Esophagus (tissue), 2 donors: ENCODE data around the gene AQP3. TPM values are rescaled to one million over a fixed set of nuclear protein-coding genes. Genes with fewer than 3 reads are reported as not detected.

Experiments used
- H3K27ac ChIP-seq, 2 donors: one replicate each; pipeline ENCODE4 v1.5.1; 2013; ENCODE audit warnings: low read depth in 2 of 2, mild to moderate bottlenecking in 2 of 2, inconsistent platforms in 1 of 2, low read length in 1 of 2, moderate library complexity in 1 of 2
- H3K27me3 ChIP-seq, 2 donors: one replicate each; pipeline ENCODE4 v1.6.1; 2013; ENCODE audit warnings: low read length in 2 of 2, control low read depth in 1 of 2, mild to moderate bottlenecking in 1 of 2; ENCODE audit not compliant: insufficient read depth in 2 of 2, control insufficient read depth in 1 of 2
- H3K36me3 ChIP-seq, 2 donors: one replicate each; pipeline ENCODE4 v1.6.1; 2013; ENCODE audit warnings: low read length in 1 of 2; ENCODE audit not compliant: control insufficient read depth in 2 of 2, insufficient read depth in 2 of 2
- H3K4me1 ChIP-seq, 2 donors: one replicate each; pipeline ENCODE4 v1.6.1; 2013; ENCODE audit warnings: low read length in 1 of 2; ENCODE audit not compliant: control insufficient read depth in 2 of 2, insufficient read depth in 2 of 2
- H3K4me3 ChIP-seq, 2 donors: one replicate each; pipeline ENCODE4 v1.5.1; 2013; ENCODE audit warnings: low read length in 2 of 2, mild to moderate bottlenecking in 2 of 2, low read depth in 1 of 2, moderate library complexity in 1 of 2
- H3K9me3 ChIP-seq, 2 donors: one replicate each; pipeline ENCODE4 v1.6.1; 2013; ENCODE audit warnings: mild to moderate bottlenecking in 2 of 2, low read depth in 1 of 2, low read length in 1 of 2, moderate library complexity in 1 of 2; ENCODE audit not compliant: control insufficient read depth in 2 of 2, insufficient read depth in 1 of 2
- WGBS, 2 donors: extraction: QIAGEN DNeasy Blood & Tissue Kit; methylation state at CpG; one replicate each; pipeline ENCODE4 v1.1.7; 2013; 5-methylcytosine and 5-hydroxymethylcytosine counted together
- polyA plus RNA-seq, 2 donors: library from polyadenylated mRNA; stranded (reverse); fragments of 200-250 nt; gene quantifications; one replicate each; pipeline ENCODE4 v1.2.3, GENCODE V29; 2013
- donor health status: healthy with polysubstance abuse.
- donor health status: Bipolar disorder and iron deficiency.

Gene AQP3
- polyA plus RNA-seq, 2 donors = 933 to 1,009 TPM

DNA sequence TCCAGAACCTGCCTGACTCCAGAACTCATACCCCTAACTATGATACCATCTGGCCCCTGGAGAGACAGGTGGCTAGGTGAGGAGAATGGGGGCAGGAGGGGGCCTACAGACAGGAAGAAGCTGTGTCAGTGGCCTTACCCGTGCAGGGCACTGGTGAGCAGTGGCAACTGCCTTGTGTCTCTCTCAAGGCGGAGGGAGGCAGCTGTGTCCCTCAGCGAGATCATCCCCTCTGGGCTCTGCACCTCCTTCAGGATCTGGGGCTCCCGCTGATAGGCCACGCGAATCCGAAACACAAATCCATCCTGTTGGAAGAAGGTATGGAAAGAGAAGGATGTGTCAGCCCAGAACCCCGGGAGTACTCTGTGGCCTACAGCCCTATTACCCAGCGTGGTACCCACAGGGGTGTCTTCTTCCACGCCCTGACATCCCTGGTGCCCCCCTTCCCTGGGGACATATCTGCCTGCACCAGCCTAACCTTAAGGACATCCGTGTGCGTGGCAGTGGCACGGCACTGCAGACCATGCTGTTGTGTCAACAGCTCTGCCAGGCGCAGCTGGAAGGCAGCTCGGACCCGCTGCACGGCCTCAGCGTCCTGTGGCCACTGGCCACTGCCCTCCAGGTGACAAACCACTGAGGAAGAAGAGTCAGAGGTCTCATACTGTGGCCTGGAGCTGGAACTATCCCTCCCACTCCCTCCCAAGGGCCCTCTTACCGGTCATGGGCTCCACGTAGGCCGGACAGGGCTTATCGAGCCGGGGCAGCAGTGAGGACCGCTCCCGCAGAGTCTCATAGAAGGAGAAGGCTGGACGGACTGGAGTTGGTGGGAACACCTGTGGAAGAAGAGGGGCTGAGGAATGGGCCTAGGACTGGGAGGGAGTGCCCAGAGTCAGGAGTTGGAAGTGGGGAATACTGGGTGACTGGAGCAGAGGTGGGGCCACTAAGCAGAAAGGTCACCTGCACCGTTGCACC, 18.5 kb upstream of the AQP3 start:
- Histone ChIP-seq H3K36me3 (peaks cover 47 to 80% of the 10 kb centered on the region in 2 donors), H3K4me3 (no peak overlapping the region), H3K9me3 (no peaks in the 10 kb centered on the region), H3K27ac (no peak overlapping the region), H3K27me3 (no peaks in the 10 kb centered on the region), H3K4me1 (peaks cover 0 to 31% of the 10 kb centered on the region in 2 donors)
- 92 to 93% methylated on average over 27 of the region's 27 CpGs for WGBS, 2 donors

DNA sequence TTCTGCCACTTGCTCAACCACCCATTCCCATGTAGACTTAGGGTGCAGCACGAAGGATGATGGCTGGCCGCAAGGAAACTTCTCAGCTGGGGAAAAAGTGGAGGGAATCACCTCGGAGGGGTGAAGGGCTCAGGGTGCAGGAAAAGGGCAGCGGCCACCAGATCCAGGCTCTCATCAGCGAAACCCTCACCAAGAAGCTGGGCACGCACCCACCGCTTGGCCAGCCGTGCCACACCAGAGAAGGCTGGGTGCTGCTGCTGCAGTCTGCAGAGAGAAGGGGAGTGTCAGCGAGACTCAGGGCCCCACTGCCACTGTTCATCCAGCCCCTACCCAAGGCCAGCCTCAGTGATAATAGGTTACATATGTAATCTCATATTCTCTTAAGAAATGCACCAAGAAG, 17.7 kb upstream of the AQP3 start:
- H3K9me3 ChIP-seq = no peaks in the 10 kb centered on the region
- no peaks in the 10 kb centered on the region for H3K27me3 ChIP-seq
- H3K27ac ChIP-seq = peak overlapping the region in 1 of 2 donors; percentile 23
- no peak overlapping the region for H3K4me3 ChIP-seq
- H3K36me3 ChIP-seq = peaks cover 47 to 79% of the 10 kb centered on the region in 2 donors
- 94 to 97% methylated on average over 9 of the region's 9 CpGs for WGBS, 2 donors
- H3K4me1 ChIP-seq = peaks cover 0 to 39% of the 10 kb centered on the region in 2 donors

DNA sequence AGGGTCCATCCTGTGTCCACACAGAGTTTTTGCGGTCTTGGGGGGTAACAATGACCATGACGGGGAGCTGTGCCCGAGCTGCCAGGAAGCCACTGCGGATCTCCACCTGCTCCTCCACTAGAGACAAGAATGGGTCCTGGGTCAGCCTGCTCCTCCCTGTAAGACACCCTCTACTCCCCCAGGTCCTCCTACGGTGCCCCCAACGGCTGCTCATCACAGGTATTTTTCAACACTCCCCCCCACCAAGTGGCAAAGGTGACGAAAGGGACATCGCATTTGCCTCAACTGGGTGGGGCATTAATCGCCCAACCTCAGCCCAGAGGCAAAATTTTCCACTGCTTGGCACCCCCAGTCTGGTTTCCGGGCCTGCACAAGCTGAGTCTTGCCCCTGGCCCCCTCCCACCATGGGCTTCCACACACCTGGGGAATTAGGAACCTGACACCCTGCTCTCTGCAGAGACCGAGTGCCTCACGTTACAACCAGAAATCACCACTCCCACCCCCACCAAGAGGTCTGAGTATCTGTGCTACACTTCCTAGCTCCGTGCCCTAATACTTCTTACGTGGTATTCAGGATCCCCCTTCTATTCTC, 16.7 kb upstream of the AQP3 start:
- 58 to 76% methylated on average over 14 of the region's 14 CpGs for WGBS, 2 donors
- Histone ChIP-seq H3K27me3 (no peaks in the 10 kb centered on the region), H3K9me3 (no peaks in the 10 kb centered on the region), H3K27ac (peak overlapping the region in 1 of 2 donors; percentile 50), H3K4me1 (peaks cover 0 to 44% of the 10 kb centered on the region in 2 donors), H3K36me3 (peaks cover 39 to 70% of the 10 kb centered on the region in 2 donors), H3K4me3 (no peak overlapping the region)

DNA sequence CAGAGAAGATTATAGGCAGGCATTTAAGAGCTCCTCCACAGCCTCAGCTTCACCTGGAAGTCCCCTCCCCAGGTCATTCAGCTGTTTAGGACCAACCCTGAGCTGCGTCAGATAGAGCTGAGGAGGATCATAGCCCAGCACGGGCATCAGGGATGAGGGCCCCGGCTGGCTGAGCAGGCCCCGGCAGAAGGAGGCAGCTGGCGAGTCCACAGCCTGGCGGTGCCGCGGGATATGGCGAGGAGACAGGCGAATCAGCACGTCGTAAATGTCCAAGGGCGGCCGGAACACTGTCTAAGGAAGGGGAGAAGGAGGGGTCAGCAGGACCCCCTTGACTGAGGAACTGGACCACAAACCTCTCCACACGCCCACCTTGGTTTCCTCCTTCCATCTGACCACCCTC, 15.8 kb upstream of the AQP3 start:
- Histone ChIP-seq H3K36me3 (peaks cover 29 to 60% of the 10 kb centered on the region in 2 donors), H3K27me3 (no peaks in the 10 kb centered on the region), H3K27ac (peak overlapping the region in 1 of 2 donors; percentile 89), H3K9me3 (no peaks in the 10 kb centered on the region), H3K4me3 (no peak overlapping the region), H3K4me1 (peaks cover 0 to 50% of the 10 kb centered on the region in 2 donors)
- 81 to 89% methylated on average over 15 of the region's 15 CpGs for WGBS, 2 donors

DNA sequence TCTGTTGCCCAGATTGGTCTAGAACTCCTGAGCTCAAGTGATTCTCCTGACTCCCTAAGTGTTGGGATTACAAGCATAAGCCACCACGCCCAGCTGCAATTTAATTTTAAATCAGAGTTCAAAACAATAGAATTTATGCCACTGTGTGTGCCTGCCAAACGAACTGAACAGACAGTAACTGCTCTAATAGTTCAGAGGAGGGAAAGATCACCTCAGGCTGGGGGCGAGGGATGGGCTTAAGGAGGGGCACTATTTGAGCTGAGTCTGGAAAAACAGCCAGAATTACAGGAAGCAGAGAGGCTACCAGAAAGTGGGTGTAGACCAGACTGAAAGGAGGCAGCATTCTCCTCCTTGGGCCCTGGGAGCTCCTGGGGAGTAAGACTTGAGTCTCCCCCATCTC, 14.1 kb upstream of the AQP3 start:
- Histone ChIP-seq H3K27ac (peak overlapping the region; percentile 87 to 89), H3K9me3 (no peaks in the 10 kb centered on the region), H3K36me3 (peaks cover 20 to 45% of the 10 kb centered on the region in 2 donors), H3K4me1 (peaks cover 0 to 55% of the 10 kb centered on the region in 2 donors), H3K4me3 (no peak overlapping the region), H3K27me3 (no peaks in the 10 kb centered on the region)
- 46 to 61% methylated on average over 3 of the region's 3 CpGs for WGBS, 2 donors

DNA sequence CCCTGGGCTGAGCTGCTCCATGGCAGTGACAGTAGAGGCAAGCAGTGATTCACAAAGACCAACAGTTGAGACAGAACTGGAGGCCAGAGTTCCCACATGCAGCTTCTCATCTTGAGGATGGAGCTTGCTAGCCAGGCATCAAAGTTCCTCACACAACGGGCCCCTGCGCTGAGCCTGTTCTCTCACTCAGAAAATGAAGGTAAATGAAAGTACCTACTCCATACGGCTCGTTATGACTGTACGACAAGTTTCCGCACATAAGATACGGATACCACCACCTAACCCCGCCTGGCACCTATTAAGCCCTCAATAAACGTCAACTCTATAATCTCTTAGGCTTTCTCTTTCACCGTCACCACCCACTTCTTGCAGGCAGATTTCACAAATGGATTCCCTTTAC, 13.5 kb upstream of the AQP3 start:
- Histone ChIP-seq H3K27ac (peak overlapping the region; percentile 65 to 89), H3K27me3 (no peaks in the 10 kb centered on the region), H3K4me1 (peaks cover 0 to 49% of the 10 kb centered on the region in 2 donors), H3K9me3 (no peaks in the 10 kb centered on the region), H3K4me3 (no peak overlapping the region), H3K36me3 (peaks cover 20 to 38% of the 10 kb centered on the region in 2 donors)
- 65 to 77% methylated on average over 10 of the region's 10 CpGs for WGBS, 2 donors

DNA sequence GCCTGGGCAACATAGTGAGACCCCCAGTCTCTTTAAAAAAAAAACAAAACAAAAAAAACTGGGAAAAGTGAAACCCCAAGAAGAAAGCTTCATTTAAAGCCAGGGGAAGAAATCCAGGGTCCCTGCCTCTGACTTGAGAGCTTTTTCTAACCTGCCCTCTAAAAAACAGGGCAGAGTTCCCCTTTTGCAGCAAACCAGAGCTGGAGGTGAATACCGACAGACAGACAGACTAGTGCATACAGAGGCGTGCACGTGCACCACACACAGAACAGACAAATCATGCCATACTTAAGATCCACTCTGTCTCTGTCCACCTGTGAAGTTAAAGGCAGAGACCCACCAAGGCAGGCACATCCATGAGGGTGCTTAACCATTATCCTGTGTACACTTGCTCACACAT, 11.7 kb upstream of the AQP3 start:
- Histone ChIP-seq H3K4me1 (peaks cover 0 to 38% of the 10 kb centered on the region in 2 donors), H3K36me3 (peaks cover 8 to 22% of the 10 kb centered on the region in 2 donors), H3K9me3 (no peaks in the 10 kb centered on the region), H3K4me3 (no peak overlapping the region), H3K27me3 (no peaks in the 10 kb centered on the region), H3K27ac (peak overlapping the region; percentile 65 to 69)
- WGBS, 2 donors = 48 to 70% methylated on average over 3 of the region's 3 CpGs

DNA sequence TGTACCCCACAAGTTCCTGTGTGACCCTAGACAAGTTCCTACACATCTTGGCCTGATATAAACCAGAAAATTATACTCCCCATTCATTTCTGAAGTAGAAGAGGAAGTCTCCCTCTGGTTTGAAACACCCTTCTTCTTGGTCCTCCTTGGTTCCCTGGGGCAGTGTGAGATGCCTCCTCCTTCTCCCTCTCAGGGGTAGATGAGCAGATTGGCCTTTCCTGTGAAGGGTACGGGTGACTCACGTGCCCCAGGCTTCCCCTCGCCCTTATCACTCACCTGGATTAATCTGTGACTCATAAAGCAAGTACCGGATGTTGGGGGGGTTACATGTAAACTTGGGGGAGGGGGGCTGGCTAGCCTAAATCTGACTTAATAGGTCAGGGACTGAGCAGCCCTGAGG, 11.1 kb upstream of the AQP3 start:
- Histone ChIP-seq H3K4me1 (peaks cover 0 to 33% of the 10 kb centered on the region in 2 donors), H3K27ac (peak overlapping the region; percentile 69 to 87), H3K27me3 (no peaks in the 10 kb centered on the region), H3K4me3 (no peak overlapping the region), H3K9me3 (no peaks in the 10 kb centered on the region), H3K36me3 (peaks cover 8 to 15% of the 10 kb centered on the region in 2 donors)
- WGBS, 2 donors = 15 to 29% methylated on average over 4 of the region's 4 CpGs

DNA sequence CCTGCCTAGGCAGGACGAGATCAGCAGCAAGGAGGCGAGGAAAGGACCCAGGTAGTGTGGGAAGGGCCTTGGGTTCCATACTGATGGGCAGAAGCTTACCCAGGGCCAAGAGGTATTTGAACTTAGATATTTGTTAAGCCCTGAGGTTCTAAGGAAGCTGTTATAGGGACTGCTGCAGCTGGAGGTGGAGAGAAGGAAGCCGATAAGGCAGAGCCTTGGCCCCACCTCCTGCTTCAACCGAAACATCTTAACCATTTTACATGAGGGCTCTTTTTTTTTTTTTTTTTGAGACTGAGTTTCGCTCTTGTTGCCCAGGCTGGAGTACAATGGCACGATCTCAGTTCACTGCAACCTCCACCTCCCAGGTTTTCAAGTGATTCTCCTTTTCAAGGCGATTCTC, 8.6 kb upstream of the AQP3 start:
- peaks cover 0 to 33% of the 10 kb centered on the region in 2 donors for H3K4me1 ChIP-seq
- no peaks in the 10 kb centered on the region for H3K27me3 ChIP-seq
- no peaks in the 10 kb centered on the region for H3K9me3 ChIP-seq
- H3K4me3 ChIP-seq = no peak overlapping the region
- no peaks in the 10 kb centered on the region for H3K36me3 ChIP-seq
- no peak overlapping the region for H3K27ac ChIP-seq
- WGBS, 2 donors = 84 to 88% methylated on average over 7 of the region's 7 CpGs
